Left ventricle myocardium inferior (tissue), 1 donor: ENCODE data around the gene TMEM40. TPM values are rescaled to one million over a fixed set of nuclear protein-coding genes. Genes with fewer than 3 reads are reported as not detected.

Experiments
- DNase-seq: peaks from one replicate; pipeline ENCODE4 v3.0.0-alpha.2; 2020
- H3K27ac ChIP-seq: fragments of 200-600 bp; replicated peaks from 2 replicates; pipeline ENCODE4 v1.8.0; 2021
- H3K27me3 ChIP-seq: fragments of 200-600 bp; 2 replicates; pipeline ENCODE4 v1.8.0; 2021; ENCODE audit warnings: low read depth
- H3K36me3 ChIP-seq: fragments of 200-600 bp; 2 replicates; pipeline ENCODE4 v1.8.0; 2021
- H3K4me1 ChIP-seq: fragments of 200-600 bp; 2 replicates; pipeline ENCODE4 v1.8.0; 2021
- H3K4me3 ChIP-seq: fragments of 200-600 bp; 2 replicates; pipeline ENCODE4 v1.8.0; 2021; ENCODE audit warnings: mild to moderate bottlenecking, moderate library complexity
- H3K9me3 ChIP-seq: fragments of 200-600 bp; replicated peaks from 2 replicates; pipeline ENCODE4 v1.8.0; 2021
- intact Hi-C: fragments of 100-400 bp; cut with micrococcal nuclease; formaldehyde crosslinking; loops from one replicate; pipeline ENCODE4 v1.11.0; 2022
- total RNA-seq: library from RNA; stranded (reverse); fragmentation: NEBNext Ultra II Directional; extraction: Animal tissue kit (Norgen Biotek cat#: 25700); gene quantifications from one replicate; pipeline ENCODE4 v1.2.1, GENCODE V29; 2021
- TF ChIP-seq, protein P1 (sequence below): fragments of 200-600 bp; IDR thresholded peaks from 2 replicates; pipeline ENCODE4 v1.8.0; 2021; ENCODE audit warnings: antibody characterized with exemption, mild to moderate bottlenecking, borderline replicate concordance
- donor health status: DM: no; HTN: yes; CAD: no; lungs with severe emphysema.

TMEM40 gene
- total RNA-seq, 1 donor from 2014 or later = 4.5 TPM

- intact Hi-C loops = no loop called here
- Histone ChIP-seq H3K4me1 (peaks cover 28% of the 10 kb centered on the region), H3K27me3 (no peaks in the 10 kb centered on the region), H3K27ac (peak overlapping the region; percentile 74), H3K36me3 (no peaks in the 10 kb centered on the region), H3K9me3 (no peaks in the 10 kb centered on the region), H3K4me3 (no peak overlapping the region)
- peak; percentile 34 for DNase-seq
- TF ChIP-seq, protein P1, sequence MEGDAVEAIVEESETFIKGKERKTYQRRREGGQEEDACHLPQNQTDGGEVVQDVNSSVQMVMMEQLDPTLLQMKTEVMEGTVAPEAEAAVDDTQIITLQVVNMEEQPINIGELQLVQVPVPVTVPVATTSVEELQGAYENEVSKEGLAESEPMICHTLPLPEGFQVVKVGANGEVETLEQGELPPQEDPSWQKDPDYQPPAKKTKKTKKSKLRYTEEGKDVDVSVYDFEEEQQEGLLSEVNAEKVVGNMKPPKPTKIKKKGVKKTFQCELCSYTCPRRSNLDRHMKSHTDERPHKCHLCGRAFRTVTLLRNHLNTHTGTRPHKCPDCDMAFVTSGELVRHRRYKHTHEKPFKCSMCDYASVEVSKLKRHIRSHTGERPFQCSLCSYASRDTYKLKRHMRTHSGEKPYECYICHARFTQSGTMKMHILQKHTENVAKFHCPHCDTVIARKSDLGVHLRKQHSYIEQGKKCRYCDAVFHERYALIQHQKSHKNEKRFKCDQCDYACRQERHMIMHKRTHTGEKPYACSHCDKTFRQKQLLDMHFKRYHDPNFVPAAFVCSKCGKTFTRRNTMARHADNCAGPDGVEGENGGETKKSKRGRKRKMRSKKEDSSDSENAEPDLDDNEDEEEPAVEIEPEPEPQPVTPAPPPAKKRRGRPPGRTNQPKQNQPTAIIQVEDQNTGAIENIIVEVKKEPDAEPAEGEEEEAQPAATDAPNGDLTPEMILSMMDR = no peak
Observed at GRCh38 chr3:12758025-12758781, 856 bp downstream of the TMEM40 start.

DNA sequence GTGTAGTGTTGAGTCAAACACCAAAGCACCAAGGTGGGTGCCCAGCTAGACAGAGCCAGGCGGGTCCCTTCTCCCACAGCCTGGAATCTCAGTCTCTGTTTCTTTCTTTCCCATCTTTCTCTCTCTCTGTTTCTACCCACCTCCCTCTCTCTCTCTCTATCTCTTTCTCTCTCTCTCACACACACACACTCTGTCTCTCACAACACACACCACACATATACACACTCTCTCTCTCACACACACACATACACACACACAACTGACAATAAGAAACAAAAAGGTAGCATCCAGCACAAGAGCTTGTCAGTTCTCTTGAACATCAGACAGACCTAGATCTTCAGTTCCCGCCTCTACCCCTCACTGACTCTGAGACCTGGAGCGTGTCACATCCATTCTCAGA, 2.4 kb downstream of the TMEM40 start:
- no peaks in the 10 kb centered on the region for H3K27me3 ChIP-seq
- TF ChIP-seq, protein P1 = no peak
- intact Hi-C loops = no loop called here
- no peaks in the 10 kb centered on the region for H3K36me3 ChIP-seq
- peaks cover 32% of the 10 kb centered on the region for H3K4me1 ChIP-seq
- no peak for DNase-seq
- H3K27ac ChIP-seq = no peak overlapping the region
- H3K4me3 ChIP-seq = no peak overlapping the region
- no peaks in the 10 kb centered on the region for H3K9me3 ChIP-seq

DNA sequence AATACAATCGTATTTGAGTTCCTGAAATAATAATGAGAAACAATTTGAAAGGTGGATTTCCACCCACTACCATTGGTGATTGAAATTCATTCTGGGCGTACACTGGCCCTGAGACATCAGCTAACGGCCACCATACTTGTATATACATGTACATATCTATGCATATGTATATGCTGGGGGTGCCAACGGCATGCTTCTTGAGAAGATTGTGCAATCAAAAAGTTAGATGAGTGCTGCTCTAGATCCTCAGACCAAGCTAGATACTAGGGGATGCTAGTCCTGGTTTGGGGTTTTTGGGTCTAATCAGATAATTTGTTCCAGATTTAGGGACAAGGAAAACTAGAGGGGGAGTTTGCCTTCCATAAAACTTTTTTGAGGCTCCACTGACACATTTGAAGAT, 2.9 kb downstream of the TMEM40 start:
- H3K4me3 ChIP-seq = no peak overlapping the region
- intact Hi-C loops = no loop called here
- TF ChIP-seq, protein P1 = no peak
- DNase-seq = no peak
- no peaks in the 10 kb centered on the region for H3K27me3 ChIP-seq
- peaks cover 36% of the 10 kb centered on the region for H3K4me1 ChIP-seq
- H3K27ac ChIP-seq = no peak overlapping the region
- H3K36me3 ChIP-seq = no peaks in the 10 kb centered on the region
- H3K9me3 ChIP-seq = no peaks in the 10 kb centered on the region

GRCh38 chr3:12755754-12756153, 3.3 kb downstream of the TMEM40 start:
- Histone ChIP-seq H3K4me1 (peaks cover 39% of the 10 kb centered on the region), H3K9me3 (no peaks in the 10 kb centered on the region), H3K36me3 (no peaks in the 10 kb centered on the region), H3K27me3 (no peaks in the 10 kb centered on the region), H3K4me3 (no peak overlapping the region), H3K27ac (no peak overlapping the region)
- no peak for DNase-seq
- intact Hi-C loops = no loop called here
- TF ChIP-seq, protein P1 = no peak

- H3K36me3 ChIP-seq = no peaks in the 10 kb centered on the region
- no peaks in the 10 kb centered on the region for H3K27me3 ChIP-seq
- no peak overlapping the region for H3K27ac ChIP-seq
- no peaks in the 10 kb centered on the region for H3K9me3 ChIP-seq
- peaks cover 40% of the 10 kb centered on the region for H3K4me1 ChIP-seq
- no peak for DNase-seq
- intact Hi-C loops = no loop called here
- no peak overlapping the region for H3K4me3 ChIP-seq
- TF ChIP-seq, protein P1 = no peak
Observed at GRCh38 chr3:12754313-12754712, 4.7 kb downstream of the TMEM40 start.
